ENCODE measurements around the gene OR10H3.

DNA sequence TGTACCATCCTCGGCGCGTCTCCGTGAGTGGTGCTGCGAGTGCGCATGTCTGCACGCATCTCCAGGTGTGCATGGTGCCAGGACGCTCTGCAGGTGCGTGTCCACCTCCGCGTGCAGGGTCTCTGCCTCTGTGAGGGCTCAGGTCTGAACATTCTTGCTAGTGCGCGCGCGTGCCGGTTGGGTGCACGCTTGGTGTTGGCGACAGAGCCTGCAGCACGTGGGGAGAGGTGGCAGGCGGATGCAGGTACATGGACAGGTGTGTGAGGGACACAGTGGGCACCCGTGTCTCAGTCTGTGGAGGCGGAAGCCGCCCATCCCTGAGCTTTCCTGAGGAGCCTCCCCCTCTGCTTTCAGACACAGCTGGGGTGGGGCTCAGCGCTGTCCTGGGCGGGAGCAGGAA is 14.8 kb upstream of the OR10H3 start:
- TF ChIP-seq CTCF (optimal IDR thresholded peaks at IDR 0.05 in 1 of 3, IDR thresholded peaks at IDR 0.05 in 1 of 3, conservative IDR thresholded peaks at IDR 0.05 in 1 of 3; ENCODE audit: extremely low read depth in 1 of 3, insufficient read depth in 2 of 3, low read length in 3 of 3), result no peak
- TF ChIP-seq EZH2 (IDR thresholded peaks at IDR 0.05; ENCODE audit: low read length), result no peak

Data from keratinocyte (primary cell).